DOHH2 (cell line): ENCODE results near the gene FOXO6.
A peak's percentile ranks its signal among the peaks of the same experiment; 100 is the strongest.

Source experiments
- H3F3A ChIP-seq: fragments of 200-600 bp; sonication (generic), shearing (Covaris generic); 2 replicates; pipeline ENCODE4 v1.6.0; 2016; ENCODE audit warnings: antibody characterized with exemption, mild to moderate bottlenecking; ENCODE audit not compliant: control insufficient read depth, insufficient read depth
- H3K27ac ChIP-seq: fragments of 200-600 bp; sonication (generic); 2 replicates; pipeline ENCODE4 v1.5.1; 2014; ENCODE audit warnings: low read depth, mild to moderate bottlenecking, low read length, moderate library complexity
- H3K27me3 ChIP-seq: fragments of 200-600 bp; sonication (generic); 2 replicates; pipeline ENCODE4 v1.6.1; 2014; ENCODE audit warnings: mild to moderate bottlenecking, low read length, mixed read lengths; ENCODE audit not compliant: control insufficient read depth
- H3K36me3 ChIP-seq: fragments of 200-600 bp; sonication (generic); 2 replicates; pipeline ENCODE4 v1.6.1; 2014; ENCODE audit warnings: mild to moderate bottlenecking, low read length, moderate library complexity, mixed read lengths; ENCODE audit not compliant: control insufficient read depth
- H3K4me1 ChIP-seq: fragments of 200-600 bp; sonication (generic); 2 replicates; pipeline ENCODE4 v1.6.1; 2014; ENCODE audit warnings: mild to moderate bottlenecking, low read length, mixed read lengths; ENCODE audit not compliant: control insufficient read depth
- H3K4me2 ChIP-seq: fragments of 200-600 bp; sonication (generic); 2 replicates; pipeline ENCODE4 v1.6.0; 2014; ENCODE audit warnings: mild to moderate bottlenecking, low read length, moderate library complexity
- H3K4me3 ChIP-seq: fragments of 200-600 bp; sonication (generic); 2 replicates; pipeline ENCODE4 v1.5.1; 2014; ENCODE audit warnings: mild to moderate bottlenecking, low read length, mixed read lengths
- H3K79me2 ChIP-seq: fragments of 200-600 bp; sonication (generic); 2 replicates; pipeline ENCODE4 v1.6.1; 2014; ENCODE audit warnings: mild to moderate bottlenecking, low read length, mixed read lengths; ENCODE audit not compliant: control insufficient read depth
- H3K9me2 ChIP-seq: fragments of 200-600 bp; sonication (generic); replicated peaks from 2 replicates; pipeline ENCODE4 v1.6.1; 2014; ENCODE audit warnings: mild to moderate bottlenecking, low read length, mixed read lengths; ENCODE audit not compliant: control insufficient read depth
- H3K9me3 ChIP-seq: fragments of 200-600 bp; sonication (generic); 2 replicates; pipeline ENCODE4 v1.6.1; 2014; ENCODE audit warnings: antibody characterized with exemption, low read length, mixed read lengths; ENCODE audit not compliant: control insufficient read depth, insufficient read depth
- H4K20me1 ChIP-seq: fragments of 200-600 bp; sonication (generic); 2 replicates; pipeline ENCODE4 v1.6.0; 2014; ENCODE audit warnings: low read depth, mild to moderate bottlenecking, antibody characterized with exemption, low read length, moderate library complexity; ENCODE audit not compliant: control insufficient read depth, insufficient read depth
- EZH2phosphoT487 ChIP-seq: fragments of 200-600 bp; sonication (generic); IDR thresholded peaks from 2 replicates; pipeline ENCODE4 v1.6.1; 2017; ENCODE audit warnings: borderline replicate concordance, mild to moderate bottlenecking, antibody characterized with exemption, low read length, moderate library complexity, mixed read lengths
- TF ChIP-seq, protein P1 (sequence below): fragments of 200-600 bp; sonication (generic); IDR thresholded peaks from one replicate; pipeline ENCODE4 v1.5.1; 2014; ENCODE audit warnings: antibody characterized with exemption, mild to moderate bottlenecking, low read depth, low read length; ENCODE audit not compliant: poor library complexity, severe bottlenecking

The FOXO6 gene

DNA sequence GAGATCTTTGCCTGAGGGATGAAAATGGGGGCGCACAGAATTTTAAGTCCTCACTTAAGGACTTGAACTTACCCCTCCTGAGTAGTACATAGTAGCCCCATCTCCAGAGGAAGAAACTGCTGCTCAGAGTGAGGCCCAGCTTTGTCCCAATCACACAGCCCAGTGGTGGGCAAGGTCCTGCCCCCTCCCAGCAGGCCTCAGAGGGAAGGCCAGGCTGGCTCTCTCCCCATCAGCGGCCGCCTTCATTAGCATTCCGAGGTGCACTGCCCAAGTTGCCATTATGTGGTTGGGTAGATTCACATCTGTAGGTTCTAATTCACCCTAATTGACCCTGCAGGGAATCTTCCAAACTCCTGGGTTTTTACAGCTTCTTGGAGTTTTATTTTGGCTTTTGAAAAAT lies 59.1 kb downstream of the FOXO6 start:
- no peaks in the 10 kb centered on the region for H3K27me3 ChIP-seq
- no peaks in the 10 kb centered on the region for H3K79me2 ChIP-seq
- no peaks in the 10 kb centered on the region for H3K36me3 ChIP-seq
- H3K9me2 ChIP-seq, result no peaks in the 10 kb centered on the region
- no peak overlapping the region for H3K27ac ChIP-seq
- TF ChIP-seq EZH2phosphoT487, result no peak
- TF ChIP-seq, protein P1, sequence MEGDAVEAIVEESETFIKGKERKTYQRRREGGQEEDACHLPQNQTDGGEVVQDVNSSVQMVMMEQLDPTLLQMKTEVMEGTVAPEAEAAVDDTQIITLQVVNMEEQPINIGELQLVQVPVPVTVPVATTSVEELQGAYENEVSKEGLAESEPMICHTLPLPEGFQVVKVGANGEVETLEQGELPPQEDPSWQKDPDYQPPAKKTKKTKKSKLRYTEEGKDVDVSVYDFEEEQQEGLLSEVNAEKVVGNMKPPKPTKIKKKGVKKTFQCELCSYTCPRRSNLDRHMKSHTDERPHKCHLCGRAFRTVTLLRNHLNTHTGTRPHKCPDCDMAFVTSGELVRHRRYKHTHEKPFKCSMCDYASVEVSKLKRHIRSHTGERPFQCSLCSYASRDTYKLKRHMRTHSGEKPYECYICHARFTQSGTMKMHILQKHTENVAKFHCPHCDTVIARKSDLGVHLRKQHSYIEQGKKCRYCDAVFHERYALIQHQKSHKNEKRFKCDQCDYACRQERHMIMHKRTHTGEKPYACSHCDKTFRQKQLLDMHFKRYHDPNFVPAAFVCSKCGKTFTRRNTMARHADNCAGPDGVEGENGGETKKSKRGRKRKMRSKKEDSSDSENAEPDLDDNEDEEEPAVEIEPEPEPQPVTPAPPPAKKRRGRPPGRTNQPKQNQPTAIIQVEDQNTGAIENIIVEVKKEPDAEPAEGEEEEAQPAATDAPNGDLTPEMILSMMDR, result no peak
- H4K20me1 ChIP-seq, result 0 out of 2 replicates have a peak, but pooled peaks cover 2% of the 10 kb centered on the region
- no peak overlapping the region for H3K4me2 ChIP-seq
- no peaks in the 10 kb centered on the region for H3K9me3 ChIP-seq
- H3K4me3 ChIP-seq, result no peak overlapping the region
- H3F3A ChIP-seq, result no peaks in the 10 kb centered on the region
- H3K4me1 ChIP-seq, result no peaks in the 10 kb centered on the region

- H3K27me3 ChIP-seq, result no peaks in the 10 kb centered on the region
- no peaks in the 10 kb centered on the region for H3K4me1 ChIP-seq
- H3K4me2 ChIP-seq, result no peak overlapping the region
- H3K36me3 ChIP-seq, result no peaks in the 10 kb centered on the region
- no peaks in the 10 kb centered on the region for H3F3A ChIP-seq
- H3K9me3 ChIP-seq, result no peaks in the 10 kb centered on the region
- H3K4me3 ChIP-seq, result no peak overlapping the region
- no peak overlapping the region for H3K27ac ChIP-seq
- TF ChIP-seq, protein P1, result no peak
- TF ChIP-seq EZH2phosphoT487, result no peak
- H4K20me1 ChIP-seq, result 0 out of 2 replicates have a peak, but pooled peaks cover 2% of the 10 kb centered on the region
- no peaks in the 10 kb centered on the region for H3K79me2 ChIP-seq
- H3K9me2 ChIP-seq, result no peaks in the 10 kb centered on the region
Observed at GRCh38 chr1:41420860-41421259, 59.6 kb downstream of the FOXO6 start.

- TF ChIP-seq EZH2phosphoT487, result no peak
- TF ChIP-seq, protein P1, result no peak
- Histone ChIP-seq H3F3A (no peaks in the 10 kb centered on the region), H3K36me3 (no peaks in the 10 kb centered on the region), H3K79me2 (no peaks in the 10 kb centered on the region), H3K27me3 (no peaks in the 10 kb centered on the region), H3K4me2 (no peak overlapping the region), H4K20me1 (0 out of 2 replicates have a peak, but pooled peaks cover 2% of the 10 kb centered on the region), H3K27ac (no peak overlapping the region), H3K4me3 (no peak overlapping the region), H3K9me2 (no peaks in the 10 kb centered on the region), H3K9me3 (no peaks in the 10 kb centered on the region), H3K4me1 (no peaks in the 10 kb centered on the region)
Observed at GRCh38 chr1:41422306-41422705, 61.1 kb downstream of the FOXO6 start.

- Histone ChIP-seq H3F3A (no peaks in the 10 kb centered on the region), H4K20me1 (no peaks in the 10 kb centered on the region), H3K4me1 (no peaks in the 10 kb centered on the region), H3K9me2 (no peaks in the 10 kb centered on the region), H3K79me2 (no peaks in the 10 kb centered on the region), H3K9me3 (no peaks in the 10 kb centered on the region), H3K27ac (no peak overlapping the region), H3K4me2 (no peak overlapping the region), H3K4me3 (no peak overlapping the region), H3K36me3 (no peaks in the 10 kb centered on the region), H3K27me3 (no peaks in the 10 kb centered on the region)
- TF ChIP-seq EZH2phosphoT487, result no peak
- TF ChIP-seq, protein P1, result peak; percentile 47
Observed at GRCh38 chr1:41423511-41424191, 62.4 kb downstream of the FOXO6 start.
